Measurements from ENCODE around the gene NSG2. TPM values are rescaled to one million over a fixed set of nuclear protein-coding genes. Genes with fewer than 3 reads are reported as not detected.
"Not testable (repeated sequence)": the region's sequence is repeated elsewhere in the genome, so short reads cannot be mapped to it uniquely, and the experiment has no call there.

NSG2 gene
- total RNA-seq, 1 donor from 2014 or later = 0.81 TPM

DNA sequence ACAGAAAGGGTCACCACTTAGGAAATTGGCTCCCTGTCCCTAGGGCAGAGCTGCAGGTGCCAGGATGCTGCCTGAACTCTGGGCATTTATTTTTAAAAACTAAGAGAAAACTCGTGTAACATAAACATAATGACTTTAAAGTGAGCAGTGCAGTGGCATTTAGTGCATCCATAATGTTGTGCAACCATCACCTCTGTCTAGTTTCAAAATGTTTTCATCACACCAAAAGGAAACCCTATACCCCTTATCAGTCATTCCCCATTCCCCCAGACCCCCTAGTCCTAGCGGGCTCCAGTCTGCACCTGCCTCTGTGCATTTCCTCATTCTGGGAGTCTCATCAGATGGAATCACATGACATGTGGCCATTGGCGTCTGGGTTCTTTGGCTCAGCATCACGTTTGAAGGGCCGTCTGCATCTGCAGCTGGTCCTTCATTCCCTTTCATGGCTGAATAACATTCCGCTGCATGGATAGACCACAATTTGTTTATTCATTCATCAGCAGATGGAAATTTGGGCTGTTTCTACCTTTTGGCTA is 55.8 kb downstream of the NSG2 start:
- DNase-seq (ENCODE audit: low spot score) = no peak

DNA sequence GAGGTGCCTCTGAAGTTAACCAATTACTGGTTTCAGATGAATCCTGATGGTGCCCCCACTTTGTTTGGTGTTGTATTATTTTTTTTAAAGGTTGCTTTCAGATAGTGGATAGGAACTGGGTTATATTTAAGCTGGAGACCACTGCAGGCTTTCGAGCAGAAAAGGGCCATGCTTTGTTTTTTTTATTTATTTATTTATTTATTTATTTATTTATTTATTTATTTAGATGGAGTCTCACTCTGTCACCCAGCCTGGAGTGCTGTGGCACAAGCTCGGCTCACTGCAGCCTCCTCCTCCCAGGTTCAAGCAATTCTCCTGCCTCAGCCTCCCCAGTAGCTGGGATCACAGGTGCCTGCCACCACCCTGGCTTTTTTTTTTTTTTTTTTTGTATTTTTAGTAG is 57.1 kb downstream of the NSG2 start:
- DNase-seq (ENCODE audit: low spot score) = not testable (repeated sequence)

DNA sequence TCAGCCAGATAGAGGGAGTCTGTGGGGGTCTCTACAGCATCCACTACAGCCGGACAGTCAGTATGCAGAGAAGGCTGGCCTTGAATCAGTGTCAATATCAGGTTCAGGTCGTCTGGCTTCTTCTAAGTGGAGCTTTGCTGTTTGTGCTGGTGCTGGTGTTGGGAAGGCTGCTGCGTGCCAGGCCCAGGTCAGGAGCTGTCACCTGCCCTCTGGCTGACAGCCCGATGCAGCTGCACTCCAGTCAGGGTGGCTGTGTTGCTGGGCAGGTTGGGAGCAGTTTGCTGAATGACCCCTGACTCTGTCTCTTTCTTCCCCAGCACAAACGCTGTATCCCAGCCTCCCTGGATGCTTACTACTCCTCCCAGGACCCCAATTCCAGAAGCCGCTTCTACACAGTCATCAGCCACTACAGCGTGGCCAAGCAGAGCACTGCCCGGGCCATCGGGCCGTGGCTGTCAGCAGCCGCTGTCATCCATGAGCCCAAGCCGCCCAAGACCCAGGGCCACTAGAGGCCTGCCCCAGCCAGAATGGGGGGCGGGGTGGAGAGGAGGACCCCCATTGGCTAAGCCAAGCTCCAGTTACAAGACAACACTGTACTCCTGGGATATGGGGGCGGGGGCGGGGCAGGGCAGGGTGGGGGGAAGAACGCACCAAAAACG is 61.6 kb downstream of the NSG2 start:
- no peak for DNase-seq (ENCODE audit: low spot score)

DNA sequence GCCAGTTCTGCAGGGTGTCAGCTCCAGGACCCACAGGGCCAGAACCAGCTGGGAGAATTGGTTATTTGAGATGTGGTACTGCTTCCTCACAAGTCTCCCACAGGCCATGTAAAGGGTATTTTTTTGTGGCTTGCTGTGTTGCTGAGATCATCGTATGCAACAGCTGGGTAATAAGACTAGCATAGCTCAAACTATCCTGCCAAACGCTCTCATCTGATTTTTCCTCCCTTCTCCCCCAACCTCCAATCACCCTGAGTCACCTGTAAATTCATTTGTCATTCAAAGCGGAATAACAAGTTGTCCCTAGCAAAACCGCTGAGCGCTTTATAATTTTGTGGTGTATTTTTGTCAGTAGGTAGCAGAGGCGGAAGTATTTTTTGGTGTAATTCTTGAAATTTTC is 63.2 kb downstream of the NSG2 start:
- DNase-seq (ENCODE audit: low spot score) = no peak

DNA sequence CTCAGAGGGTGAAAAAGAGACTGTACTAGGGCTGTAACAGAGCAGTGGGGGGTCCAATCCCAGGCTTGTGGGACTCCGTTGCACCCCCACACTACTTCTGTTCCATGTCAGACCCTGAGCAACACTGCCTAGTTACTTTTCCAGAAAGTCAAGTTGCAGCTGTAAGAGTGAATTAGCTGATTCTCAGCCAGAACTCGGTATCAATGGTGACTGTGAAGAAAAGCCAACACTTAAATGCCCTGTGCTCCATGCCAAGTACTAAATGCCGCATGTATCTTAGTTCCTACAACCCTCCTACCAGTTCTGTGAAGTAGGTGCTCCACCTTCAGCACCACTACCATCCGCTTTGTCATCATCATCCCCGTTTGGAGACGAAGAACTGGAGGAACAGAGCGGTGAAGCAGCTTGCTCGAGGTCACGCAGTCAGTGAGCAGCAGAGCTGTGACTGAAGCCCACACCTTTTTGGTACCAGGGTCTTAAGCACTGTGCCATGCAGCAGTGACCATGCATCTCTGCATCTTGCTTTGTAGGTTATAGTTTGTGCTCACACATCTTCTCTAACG is 64.3 kb downstream of the NSG2 start:
- DNase-seq (ENCODE audit: low spot score) = no peak

DNA sequence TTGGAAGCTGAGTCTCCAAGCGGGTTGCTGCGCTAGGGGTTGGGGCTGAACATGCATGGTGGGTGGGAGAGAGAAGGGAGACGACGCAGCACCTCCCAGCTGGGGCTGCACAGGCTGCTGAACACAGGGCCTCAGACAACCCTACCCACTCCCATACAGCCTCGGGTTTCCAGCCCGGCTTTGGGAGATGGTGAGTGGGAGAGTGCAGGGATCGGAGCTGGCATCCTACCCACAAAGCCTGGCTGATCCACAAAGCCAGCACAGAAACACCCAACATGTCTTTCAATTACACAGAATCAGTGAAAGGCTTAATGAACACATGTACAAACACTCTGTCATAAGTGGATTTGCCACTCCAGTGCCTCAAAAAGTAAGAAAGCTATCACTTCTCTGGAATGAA is 64.8 kb downstream of the NSG2 start:
- no peak for DNase-seq (ENCODE audit: low spot score)

DNA sequence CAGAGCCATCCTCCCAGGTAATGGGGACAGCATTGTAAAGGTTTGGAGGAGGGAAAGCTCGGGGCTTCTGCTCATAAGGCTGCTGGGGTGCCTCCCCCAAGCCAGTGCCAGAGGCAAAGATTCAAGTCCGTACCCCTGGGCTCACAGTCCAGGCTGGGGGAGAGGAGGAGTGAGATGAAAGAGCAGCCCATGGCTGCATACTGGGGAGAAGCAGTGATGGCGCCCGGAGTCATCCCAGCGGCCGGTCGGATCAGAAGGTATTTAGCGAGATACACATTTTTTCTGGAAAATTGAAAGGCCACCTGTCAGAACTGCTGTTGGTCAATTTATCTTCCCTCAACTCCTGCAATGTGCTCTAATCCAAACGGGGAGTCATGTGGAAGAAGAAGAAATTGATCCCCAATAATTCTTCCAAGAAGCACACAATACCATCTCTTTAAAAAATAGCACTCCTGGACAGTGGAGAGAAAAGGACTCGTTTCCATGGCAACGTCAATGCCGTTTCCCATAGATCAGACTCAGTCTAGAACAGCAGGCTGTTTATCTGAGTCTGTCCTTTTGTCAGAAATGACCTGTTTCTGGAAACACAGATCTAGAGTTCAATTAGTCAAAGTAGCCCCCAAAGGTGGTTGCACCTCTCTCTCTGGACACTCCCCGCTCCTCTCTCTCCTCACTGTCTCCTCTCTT is 65.9 kb downstream of the NSG2 start:
- DNase-seq (ENCODE audit: low spot score) = no peak

DNA sequence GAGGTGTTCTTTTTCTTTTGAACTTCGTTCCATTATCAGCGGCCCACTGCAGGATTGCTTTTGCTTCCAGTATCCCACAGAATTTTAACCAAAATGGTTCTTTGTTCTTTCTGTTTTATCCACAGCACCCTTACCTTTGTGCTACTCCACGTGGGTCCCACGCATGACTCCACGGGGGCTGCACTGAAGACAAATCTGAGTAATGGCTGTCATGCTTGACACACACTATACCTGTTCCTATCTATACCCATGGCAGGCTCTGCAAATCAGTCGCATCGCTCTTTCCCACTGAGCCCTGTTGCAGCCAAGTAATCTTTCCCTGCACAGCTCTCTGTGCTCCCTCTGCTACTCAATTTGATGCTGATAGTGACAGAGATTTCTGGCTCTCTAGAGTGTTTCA is 69.7 kb downstream of the NSG2 start:
- no peak for DNase-seq (ENCODE audit: low spot score)

DNA sequence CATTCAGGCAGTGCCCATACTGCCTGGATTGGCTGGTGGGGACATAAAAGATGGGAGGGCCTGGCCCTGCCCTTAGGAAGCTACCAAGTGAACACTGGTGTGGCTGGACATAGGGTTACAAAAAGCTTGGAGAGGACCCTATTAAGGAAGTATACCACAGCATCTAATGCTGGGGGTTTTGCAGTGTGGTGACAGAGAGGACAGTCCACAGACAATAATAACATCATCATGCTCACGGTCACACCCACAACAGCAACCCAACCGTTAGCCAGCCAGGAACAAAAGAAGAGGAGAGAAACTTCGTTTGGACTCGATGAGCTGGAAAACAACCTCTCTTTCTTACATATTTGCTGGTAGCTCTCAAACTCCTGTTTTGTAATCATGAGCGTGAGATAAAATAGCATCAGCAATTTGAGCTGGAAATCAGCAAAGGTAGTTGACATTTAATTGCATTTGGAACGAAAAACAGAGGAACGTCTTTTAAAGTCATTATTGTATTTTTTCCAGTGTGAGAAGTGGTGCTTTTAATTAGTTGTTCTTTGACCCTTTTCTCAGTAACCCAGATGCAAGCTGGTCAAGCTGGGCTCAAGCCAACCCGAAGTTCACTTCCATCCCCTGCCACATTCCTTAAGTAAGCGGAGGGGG is 73.4 kb downstream of the NSG2 start:
- DNase-seq (ENCODE audit: low spot score) = no peak

DNA sequence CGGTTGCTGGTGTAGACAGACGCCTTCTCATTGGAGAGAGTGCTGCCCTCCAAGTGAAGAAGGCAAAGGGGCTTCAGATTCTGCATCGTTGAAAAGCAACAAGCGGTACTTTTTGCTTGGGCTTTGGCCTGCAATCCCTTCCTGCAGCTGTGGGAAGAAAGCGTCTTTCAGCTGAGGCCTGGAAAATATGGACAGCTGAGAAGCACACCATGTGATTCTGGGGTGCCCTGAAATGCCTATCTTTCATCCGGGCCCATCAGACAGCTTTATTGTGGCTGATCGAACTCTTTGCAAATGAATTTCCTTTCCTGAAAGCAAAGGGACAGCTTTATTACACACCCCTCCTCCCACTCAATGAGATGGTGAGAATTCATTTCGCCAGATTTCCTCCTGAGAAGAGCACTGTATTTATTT is 74.0 kb downstream of the NSG2 start:
- no peak for DNase-seq (ENCODE audit: low spot score)

DNA sequence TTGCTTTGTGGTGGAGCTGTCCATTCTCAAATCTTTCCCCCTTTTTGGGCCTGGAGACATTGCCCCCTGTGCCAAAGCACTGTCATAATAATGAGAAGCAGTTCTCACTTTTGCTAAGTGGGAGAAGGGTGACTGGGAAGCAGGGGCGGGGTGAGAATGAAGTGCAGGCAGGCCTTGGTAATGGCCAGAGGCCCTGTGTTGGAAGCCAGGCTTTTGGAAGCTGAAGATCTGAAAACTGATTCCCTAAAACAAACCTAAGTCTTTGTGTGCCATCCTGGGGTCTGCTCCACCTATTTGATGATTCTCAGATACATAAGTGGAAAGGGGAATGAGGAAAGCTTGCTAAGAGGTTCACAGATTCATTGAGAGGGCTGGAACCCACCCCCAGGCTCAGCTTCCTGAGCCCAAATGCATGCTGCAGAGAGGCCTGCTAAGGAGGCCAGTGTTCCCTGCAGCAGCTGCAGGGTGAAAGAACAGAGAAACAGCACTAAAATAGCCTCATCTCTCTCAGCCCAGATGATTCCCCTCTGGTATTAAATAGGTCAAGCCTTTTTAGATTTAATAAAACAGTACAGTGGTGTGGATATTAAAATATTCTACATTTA is 75.0 kb downstream of the NSG2 start:
- DNase-seq (ENCODE audit: low spot score) = no peak

DNA sequence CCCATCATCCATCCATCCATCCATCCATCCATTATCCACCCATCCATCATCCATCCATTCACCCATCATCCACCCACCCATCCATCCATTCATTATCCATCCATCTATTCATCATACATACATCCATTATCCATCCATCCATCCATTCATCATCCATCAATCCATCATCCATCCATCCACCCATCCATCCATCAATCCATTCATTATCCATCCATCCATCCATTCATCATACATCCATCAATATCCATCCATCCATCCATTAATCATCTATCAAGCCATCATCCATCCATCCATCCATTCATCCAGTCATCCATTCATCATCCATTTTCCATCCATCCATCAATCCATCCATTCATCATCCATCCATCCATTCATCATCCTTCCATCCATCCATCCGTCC is 89.0 kb downstream of the NSG2 start:
- DNase-seq (ENCODE audit: low spot score) = no peak

DNA sequence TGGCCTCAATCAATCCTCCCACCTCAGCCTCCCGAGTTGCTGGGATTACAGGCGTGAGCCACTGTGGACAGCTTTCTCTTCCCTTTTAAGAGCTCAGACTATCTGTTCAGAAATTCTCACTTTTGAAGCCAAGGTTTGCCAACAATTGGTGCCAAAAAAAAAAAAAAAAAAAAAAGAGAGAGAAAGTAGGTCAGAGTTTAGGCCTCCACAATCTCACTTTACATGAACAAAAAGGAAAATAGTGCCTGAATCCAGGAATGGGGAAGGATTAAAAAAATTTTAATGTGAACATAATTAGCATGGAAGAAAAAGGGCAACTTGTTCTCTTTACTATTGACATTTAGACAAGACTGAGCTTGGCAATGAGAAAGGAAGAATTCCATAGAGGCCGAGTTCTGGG is 94.1 kb downstream of the NSG2 start:
- DNase-seq (ENCODE audit: low spot score) = no peak

DNA sequence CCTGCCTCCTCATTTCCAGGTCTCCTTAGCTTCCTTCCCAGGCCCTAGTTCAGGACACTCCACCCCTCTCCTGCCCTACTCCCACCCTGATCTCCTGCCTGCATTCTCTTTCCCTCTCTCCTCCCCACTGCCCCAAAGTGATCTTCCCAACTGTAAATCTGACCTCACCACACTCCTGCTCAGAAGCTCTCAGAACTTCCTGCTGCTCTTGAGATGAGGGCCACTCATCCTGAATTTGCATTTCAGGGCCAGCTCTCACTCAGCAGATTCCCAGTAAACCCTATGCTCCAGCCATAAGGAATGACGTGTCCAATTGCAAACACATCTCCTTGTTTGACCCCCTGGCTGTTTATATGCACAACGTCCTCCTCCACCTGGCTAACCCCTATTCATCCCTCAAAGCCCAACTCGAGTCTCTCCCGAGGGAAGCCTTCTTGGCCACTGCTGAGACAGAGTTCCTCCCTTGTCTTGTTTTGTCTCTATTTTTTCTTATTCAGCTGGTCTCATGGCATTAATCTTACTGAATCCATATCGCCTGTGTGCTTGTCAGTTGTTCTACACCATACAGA is 95.0 kb downstream of the NSG2 start:
- DNase-seq (ENCODE audit: low spot score) = no peak

DNA sequence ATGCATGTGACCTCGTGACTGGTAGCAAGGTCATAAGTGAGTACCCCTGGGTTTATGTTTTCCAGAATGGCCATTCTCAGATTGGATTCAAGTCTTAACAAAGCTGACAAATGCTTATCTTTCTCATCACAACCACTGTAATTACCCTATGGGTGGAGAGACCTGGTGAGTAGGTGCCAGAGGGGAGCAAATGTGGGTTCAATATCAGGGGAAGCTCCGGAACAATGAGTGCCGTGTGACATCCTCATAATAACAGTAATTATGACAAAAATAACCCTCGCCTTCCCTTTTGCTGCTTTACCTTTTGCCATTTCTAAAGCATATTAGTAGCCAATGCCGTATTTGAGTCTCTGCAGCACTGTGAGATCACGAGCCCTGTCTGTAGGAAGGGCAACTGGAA is 95.9 kb downstream of the NSG2 start:
- DNase-seq (ENCODE audit: low spot score) = no peak

DNA sequence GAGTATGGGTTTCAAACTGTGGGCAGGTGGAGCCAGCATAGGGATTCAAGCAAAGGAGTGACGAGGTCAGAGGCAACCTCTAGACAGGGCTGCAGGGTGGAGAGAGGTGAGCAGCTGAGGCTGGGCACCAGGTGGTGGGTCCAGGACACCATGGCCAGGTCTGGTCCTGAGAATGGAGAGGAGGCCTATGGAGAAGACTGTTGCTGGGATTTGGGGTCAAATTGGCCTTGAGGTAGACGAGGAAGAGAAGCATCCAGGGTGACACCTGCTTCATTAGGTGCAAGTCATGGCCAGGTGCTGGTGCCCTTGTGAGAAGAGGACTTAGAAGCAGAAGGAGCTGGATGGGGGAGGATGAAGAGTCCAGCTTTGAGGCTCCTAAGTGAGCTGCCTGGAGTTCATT is 99.6 kb downstream of the NSG2 start:
- DNase-seq (ENCODE audit: low spot score) = no peak

DNA sequence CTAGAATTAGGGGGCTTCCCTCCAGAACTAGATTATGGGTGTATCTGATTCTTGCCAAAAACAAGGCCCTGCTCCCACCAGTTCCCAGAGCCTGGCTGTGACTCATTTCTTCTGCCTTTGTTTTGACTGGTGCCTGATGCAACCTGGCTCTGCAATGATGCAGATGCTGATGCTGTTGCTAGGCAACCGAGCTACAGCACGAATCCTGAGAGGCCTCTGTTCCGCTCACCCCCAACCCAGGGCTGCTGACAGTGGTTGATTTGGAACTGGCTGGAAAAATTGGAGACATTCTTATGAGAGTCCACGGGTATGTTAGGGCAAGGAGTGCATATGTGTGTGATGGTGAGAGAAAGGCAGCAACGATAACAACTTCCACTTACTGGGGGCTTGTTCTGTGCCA is 100.3 kb downstream of the NSG2 start:
- DNase-seq (ENCODE audit: low spot score) = no peak

DNA sequence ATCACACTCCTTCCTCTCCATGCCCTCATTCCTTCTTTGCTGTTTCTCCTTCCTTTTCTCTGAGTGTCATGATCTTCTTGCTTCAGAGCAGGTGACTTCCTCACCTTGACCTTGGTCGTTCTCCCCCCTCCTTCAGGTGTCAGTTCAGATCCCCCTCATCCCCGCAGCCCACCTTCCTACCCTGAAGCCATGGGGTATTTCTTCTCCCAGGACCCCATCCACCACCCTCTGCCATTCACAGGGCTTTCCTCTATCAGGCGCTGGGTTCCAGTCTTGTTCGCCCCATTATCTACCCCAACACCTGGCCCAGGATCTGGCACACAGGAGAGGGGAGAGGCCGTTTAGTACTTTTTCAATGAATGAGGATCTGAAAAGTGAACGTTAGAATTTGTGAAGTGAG is 101.0 kb downstream of the NSG2 start:
- no peak for DNase-seq (ENCODE audit: low spot score)

DNA sequence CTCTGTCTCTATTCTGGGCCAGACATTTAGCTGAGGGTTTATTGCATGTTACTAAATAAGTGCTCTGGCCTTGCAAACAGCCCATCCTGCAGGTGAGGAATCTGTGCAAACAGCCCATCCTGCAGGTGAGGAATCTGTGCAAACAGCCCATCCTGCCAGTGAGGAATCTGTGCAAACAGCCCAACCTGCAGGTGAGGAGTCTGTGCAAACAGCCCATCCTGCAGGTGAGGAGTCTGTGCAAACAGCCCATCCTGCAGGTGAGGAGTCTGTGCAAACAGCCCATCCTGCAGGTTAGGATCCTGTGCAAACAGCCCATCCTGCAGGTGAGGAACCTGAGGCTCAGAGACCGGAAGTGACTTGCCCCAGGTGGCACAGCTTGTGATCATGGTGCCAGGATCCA is 101.5 kb downstream of the NSG2 start:
- DNase-seq (ENCODE audit: low spot score) = not testable (repeated sequence)

DNA sequence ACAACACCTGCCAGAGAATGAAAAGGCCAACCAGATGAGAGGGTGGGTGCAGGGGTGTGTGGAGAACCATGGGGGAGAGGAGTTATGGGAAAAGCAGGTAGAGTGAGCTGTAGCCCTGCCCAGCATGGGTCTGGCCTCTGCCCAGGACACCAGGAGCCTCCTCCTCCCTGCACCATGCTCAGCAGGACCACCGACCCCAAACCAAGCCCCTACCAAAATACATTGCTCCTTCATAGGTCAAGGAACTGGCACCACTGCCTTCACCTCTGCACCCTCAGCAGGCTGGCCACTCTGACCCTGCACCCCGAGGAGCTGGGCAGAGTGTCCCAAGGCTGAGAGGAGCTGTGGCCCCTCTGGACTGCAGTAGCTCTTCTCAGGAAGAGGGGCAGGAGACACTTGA is 102.0 kb downstream of the NSG2 start:
- no peak for DNase-seq (ENCODE audit: low spot score)

DNA sequence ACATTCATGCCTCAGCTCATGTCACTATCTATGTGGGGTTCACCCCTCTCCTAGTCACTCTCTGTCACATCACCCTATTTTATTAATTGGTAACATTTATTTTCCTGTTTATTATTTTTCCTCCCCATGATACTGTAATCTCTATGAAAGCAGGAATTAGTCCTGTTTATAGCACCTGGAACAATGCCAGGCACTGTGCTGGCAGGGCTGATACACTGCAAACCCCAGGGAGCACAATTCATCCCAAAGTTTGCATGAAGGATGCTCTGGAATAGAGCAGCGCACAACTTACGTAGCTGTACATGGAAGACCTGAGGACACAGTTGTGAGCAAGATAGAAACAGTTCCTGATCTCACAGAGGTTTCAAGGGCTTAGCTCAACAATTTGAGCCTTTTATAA is 103.2 kb downstream of the NSG2 start:
- no peak for DNase-seq (ENCODE audit: low spot score)

DNA sequence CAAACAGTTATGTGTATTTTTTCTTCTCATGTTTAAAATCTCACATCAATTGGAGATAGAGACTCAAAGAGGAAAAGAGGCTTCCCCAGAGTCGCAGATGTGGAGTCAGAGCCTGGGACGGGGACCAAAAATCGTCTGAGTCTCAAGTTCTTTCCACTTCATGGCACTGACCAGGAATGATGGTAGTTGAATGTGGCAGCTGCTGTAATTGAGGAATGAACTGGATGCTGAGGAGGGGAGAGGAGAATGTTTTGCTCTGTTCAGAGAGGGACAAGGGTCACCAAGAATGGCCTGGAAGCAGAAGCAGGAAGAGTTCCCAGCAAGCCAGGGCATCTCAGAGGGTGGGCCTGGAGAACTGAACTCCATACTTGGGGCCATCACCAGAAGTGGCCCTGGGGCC is 103.9 kb downstream of the NSG2 start:
- no peak for DNase-seq (ENCODE audit: low spot score)
